UCSD-AML1 (cell line): ENCODE results near the gene PYHIN1.
"Not testable (repeated sequence)": the region's sequence is repeated elsewhere in the genome, so short reads cannot be mapped to it uniquely, and the experiment has no call there.

Source experiments
- DNase-seq: peaks from one replicate; lab custom pipeline; 2025; ENCODE audit not compliant: unreplicated experiment; lab: John Stamatoyannopoulos, UW

Gene PYHIN1

DNA sequence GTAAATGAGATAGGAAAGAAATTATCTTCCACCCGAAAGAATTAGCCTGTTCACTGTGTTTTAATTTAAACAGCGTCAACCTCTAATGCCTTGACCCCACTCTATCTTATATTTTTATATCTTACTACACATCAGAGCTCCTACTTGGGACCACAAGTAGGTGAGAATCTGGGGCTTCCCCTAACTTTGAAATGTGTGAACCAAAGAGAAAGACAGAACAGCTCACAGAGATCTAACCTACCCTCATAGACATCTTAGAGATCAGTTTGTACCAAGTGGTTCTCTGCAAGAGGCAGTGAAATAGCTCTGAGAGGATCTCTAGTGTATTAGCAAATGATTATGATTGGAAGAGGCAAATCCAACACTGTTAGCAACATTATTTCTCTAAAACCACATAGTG, 47.4 kb downstream of the PYHIN1 start:
- no peak for DNase-seq

- DNase-seq = no peak
Measured at GRCh38 chr1:158979229-158979628, 47.9 kb downstream of the PYHIN1 start.

- no peak for DNase-seq
Measured at GRCh38 chr1:158983235-158983634, 51.9 kb downstream of the PYHIN1 start.

DNA sequence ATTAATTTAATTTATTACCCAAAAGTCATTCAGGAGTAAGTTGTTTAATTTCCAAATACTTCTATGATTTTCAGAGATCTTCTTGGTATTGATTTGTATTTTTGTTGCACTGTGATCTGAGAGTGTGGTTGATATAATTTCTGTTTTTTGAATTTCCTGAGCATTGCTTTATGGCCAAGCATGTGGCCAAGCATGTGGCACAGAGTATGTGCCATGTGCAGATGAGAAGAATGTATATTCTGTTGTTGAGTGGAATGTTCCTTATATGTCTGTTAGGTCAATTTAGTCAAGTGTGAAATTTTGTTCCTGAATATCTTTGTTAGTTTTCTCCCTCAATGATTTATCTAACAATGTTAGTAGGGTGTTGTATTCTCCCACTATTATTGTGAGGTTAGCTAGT, 53.0 kb downstream of the PYHIN1 start:
- DNase-seq = no peak

- DNase-seq = no peak
Measured at GRCh38 chr1:158989424-158989823, 58.1 kb downstream of the PYHIN1 start.

DNA sequence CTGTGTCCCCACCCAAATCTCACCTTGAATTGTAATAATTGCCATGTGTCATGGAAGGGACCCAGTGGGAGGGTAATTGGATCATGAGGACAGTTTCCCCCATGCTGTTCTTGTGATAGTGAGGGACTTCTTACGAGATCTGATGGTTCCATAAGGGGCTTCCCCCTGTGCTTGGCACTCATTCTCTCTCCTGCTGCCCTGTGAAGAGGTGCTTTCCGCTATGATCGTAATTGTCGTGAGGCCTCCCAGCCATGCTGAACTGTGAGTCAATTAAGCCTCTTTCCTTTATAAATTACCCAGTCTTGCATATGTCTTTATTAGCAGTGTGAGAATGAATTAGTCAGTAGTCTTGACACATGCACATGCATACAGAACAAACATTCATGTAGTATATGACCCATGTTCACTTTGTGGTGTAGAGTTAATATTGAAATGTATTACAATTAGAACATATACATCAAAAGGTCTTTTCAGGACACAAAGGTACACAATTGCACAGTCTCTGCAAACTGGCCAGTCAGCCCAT, 61.5 kb downstream of the PYHIN1 start:
- no peak for DNase-seq

- no peak for DNase-seq
Measured at GRCh38 chr1:158996998-158997397, 65.6 kb downstream of the PYHIN1 start.

DNA sequence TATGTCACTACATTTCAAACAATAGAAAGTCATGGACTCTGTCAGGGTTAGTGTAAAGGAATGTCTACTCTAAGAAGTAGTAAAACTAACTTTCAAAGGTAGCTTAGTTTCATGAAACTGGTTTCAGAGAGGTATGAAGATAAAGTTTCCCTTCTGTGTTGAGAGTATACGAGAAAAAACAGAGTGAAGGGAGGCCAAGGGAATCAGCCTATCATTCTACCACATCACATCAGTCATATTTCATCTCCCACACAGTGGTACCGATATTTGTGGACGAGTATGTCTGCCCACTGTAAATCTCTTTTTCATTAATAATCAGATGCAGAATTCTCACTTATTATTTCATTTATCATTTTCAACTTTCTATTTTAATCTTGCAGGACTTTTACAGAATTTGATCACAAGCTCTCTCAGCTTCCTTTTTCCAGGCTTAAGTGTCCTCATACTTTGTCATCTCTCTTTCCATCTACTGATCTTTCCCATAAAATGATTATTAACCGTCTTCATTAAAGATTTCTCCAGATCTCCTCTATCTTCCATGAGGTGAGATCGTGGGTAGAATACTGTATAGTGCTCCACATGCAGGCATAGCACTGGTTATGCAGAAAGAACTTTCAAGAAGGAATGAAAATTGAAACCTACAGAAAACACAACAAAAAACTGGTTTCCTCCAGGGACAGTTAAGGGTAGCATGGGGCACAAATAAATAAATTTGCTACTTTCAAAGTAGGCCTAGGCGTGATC, 66.9 kb downstream of the PYHIN1 start:
- no peak for DNase-seq

GRCh38 chr1:158998781-158999161, 67.4 kb downstream of the PYHIN1 start:
- DNase-seq = no peak

GRCh38 chr1:158999316-159000069, 68.1 kb downstream of the PYHIN1 start:
- DNase-seq = no peak

DNA sequence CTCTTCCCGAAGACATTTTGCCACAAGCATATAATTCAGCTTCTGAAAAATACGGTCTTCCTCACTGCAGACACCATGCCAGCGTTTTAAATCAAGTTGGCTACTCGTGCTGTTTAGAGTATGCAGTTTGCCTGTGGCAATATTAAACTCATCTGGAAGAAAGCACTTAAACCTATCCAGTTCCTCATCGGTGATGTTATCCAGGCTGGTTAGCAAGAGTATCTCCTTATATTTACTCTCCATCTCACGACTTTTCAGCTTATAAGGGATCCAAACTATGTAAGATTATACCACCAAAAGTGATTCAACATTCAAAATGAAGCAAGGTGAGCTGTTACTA, 68.7 kb downstream of the PYHIN1 start:
- no peak for DNase-seq

DNA sequence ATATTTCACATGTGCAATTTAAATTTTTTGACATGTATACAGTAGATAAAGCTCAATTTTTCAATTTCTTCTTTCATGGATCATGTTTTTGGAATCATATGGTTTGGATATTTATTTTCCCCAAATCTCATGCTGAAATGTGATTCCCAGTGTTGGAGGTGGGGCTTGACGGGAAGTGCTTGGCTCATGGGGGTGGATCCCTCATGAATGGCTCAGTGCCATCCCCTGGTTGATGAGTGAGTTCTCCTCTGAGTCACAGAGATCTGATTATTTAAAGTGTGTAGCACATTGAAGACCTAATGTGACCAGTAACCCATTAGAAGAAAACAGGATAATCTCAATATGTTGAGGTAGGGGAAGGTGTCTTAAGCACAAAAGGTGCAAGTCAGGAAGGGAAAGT, 69.3 kb downstream of the PYHIN1 start:
- no peak for DNase-seq

- no peak for DNase-seq
Measured at GRCh38 chr1:159005161-159005560, 73.8 kb downstream of the PYHIN1 start.

DNA sequence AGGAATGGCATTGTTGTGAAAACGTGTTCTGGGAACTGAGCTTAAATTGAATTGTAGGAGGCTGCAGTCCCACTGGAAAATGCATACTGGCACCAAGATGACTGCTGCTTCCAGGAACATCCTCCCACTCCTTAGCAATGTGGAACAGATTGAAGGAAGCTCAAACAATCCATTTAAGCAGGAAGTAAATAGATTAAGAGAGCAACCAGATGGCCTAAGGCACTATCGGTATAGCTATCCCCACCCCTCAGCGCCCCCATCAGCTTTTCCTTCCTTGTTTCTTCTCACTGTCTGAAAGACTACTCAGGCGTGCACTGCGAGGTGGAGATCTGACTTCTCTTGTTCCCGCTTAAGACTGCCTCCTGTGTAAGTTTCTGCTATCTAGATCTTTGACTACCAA, 74.3 kb downstream of the PYHIN1 start:
- DNase-seq = peak; percentile 37

GRCh38 chr1:159006210-159006807, 75.0 kb downstream of the PYHIN1 start:
- not testable (repeated sequence) for DNase-seq

DNA sequence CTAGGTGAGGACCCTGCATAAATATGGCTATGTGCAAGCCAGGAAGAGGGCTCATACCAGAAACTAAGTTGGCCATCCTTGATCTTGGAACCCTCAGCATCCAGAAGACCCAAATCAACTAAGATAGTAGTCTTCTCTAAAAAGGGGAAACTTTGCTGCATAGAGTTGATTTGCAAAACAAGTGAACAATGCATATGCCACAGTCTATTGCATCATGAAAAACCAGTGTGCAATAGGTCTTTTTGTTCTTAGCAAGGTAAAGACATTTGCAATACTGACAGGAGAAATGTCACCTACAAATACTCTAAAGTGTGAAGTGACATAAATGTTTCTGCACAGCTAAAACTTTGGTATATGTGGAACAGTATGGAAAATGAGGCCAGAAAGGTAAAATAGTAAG, 76.4 kb downstream of the PYHIN1 start:
- no peak for DNase-seq

DNA sequence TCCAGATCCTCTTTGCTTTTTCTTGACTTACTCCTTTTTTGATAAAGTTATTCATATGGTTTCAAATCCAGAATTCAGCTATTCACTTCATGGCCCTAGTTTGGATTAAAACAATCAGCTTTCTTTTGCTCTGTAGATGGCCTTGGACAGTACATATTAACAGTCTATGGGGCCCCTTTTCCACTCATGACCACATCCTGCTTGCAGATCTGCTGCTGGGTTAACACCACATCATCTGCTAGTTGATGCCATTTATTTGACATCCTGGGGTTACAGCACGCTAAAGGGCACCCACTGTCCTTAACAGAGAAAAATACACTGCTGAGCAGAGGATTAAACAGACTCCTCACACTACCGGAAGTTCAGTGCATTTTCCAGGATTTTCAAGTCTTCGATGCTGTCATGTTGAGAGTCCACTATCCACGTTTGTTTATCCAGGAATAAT, 77.4 kb downstream of the PYHIN1 start:
- DNase-seq = peak; percentile 49

DNA sequence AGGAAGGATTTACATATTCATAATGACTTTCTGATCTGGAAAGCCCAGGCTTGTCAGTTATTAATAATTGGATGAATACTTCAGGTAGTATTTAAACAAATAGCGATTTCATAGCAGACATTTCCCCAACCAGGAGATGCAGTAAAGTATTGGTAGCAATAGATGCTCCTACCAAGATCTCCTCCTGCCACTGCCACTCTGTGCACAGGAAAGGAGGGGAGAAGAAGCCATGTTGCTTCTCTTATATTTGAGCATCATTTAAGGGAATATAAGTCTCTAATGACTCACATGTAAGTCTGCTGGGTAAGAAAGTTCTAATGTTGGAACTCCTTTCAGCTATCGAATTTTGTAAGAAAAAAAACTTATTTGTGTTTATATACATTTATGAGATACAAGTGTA, 77.9 kb downstream of the PYHIN1 start:
- DNase-seq = no peak

DNA sequence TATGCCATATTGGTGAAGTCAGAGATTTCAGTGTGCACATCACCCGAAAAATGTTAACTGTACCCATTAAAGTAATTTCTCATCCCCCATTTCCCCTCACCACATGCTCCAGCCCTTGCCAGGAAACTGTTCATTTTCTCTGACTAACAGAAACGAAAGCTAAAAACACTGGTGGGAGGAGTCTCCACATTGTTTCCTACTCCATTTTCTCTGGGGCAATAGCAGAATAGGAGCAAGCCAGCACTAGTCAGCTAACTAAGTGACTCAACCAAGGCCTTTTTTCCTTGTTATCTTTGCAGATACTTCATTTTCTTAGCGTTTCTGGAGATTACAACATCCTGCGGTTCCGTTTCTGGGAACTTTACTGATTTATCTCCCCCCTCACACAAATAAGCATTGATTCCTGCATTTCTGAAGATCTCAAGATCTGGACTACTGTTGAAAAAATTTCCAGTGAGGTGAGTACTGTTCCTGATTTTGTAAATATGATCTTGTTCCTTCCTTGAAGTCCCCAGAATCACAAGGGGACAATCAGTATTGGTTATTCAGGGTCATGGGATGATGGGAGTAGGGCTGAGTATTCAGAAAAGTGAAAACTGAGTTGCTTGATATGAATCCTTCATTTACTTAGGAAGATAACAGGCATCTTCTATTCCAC, 78.5 kb downstream of the PYHIN1 start, which contains the start of gene IFI16:
Gene IFI16 (plus strand): TSS at position 204 of the 658 bp plus-strand sequence. CDS start 4,774 bp downstream, outside the sequence.
- peak; percentile 13 for DNase-seq

GRCh38 chr1:159010391-159010790, 79.0 kb downstream of the PYHIN1 start:
- DNase-seq = no peak

DNA sequence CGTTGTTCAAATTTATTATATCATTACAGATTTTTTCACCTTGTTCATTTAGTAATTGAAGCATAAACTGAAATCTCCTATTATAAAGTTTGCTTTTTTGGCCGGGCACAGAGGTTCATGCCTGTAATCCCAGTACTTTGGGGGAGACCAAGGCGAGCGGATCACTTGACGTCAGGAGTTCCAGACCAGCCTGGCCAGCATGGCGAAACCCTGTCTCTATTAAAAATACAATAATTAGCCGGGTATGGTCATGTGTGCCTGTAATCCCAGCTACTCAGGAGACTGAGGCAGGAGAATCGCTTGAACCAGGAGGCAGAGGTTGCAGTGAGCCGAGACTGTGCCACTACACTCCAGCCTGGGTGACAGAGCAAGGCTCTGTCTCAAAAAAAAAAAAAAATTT, 79.6 kb downstream of the PYHIN1 start:
- not testable (repeated sequence) for DNase-seq
